RWPE1 (cell line): ENCODE measurements around the gene PTCD2.

Experiments used
- CTCF ChIA-PET: fragments of 350-600 bp; sonication (Branson Sonifier 250); formaldehyde crosslinking; extraction: SDS; loops from one replicate; lab custom pipeline; 2021; lab: Yijun Ruan, JAX
- POLR2A ChIA-PET: fragments of 400-600 bp; formaldehyde crosslinking; extraction: SDS; loops from one replicate; lab custom pipeline; 2020; ENCODE audit warnings: antibody characterized with exemption; ENCODE audit not compliant: low non-redundant PET; lab: Yijun Ruan, JAX
- DNase-seq: peaks from one replicate; pipeline ENCODE4 v3.0.0; 2012; ENCODE audit warnings: low spot score
- H3K27ac ChIP-seq: fragments of 450-650 bp; 2 replicates; pipeline ENCODE4 v1.5.1; 2017
- TF ChIP-seq, protein P1 (sequence below): fragments of 450-650 bp; conservative IDR thresholded peaks from 2 replicates; pipeline ENCODE4 v1.5.1; 2017; ENCODE audit warnings: low read depth, mild to moderate bottlenecking

PTCD2 gene

DNA sequence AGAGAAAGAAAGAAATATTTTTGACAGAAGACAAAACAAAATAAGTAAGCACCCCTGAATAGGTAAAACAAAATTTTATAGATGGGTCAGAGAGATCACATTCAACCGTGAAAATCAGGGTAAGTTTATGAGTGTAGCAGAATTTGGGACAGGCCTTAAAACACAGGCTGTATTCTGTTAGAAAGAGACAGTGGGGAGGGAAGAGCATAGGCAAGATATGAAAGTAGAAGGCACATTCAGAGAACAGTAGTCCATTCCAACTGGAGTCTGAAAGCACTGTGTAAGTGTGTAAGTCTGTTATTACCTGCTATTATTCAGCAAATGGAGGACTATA is 38.8 kb upstream of the PTCD2 start:
- POLR2A ChIA-PET: no interaction called here

DNA sequence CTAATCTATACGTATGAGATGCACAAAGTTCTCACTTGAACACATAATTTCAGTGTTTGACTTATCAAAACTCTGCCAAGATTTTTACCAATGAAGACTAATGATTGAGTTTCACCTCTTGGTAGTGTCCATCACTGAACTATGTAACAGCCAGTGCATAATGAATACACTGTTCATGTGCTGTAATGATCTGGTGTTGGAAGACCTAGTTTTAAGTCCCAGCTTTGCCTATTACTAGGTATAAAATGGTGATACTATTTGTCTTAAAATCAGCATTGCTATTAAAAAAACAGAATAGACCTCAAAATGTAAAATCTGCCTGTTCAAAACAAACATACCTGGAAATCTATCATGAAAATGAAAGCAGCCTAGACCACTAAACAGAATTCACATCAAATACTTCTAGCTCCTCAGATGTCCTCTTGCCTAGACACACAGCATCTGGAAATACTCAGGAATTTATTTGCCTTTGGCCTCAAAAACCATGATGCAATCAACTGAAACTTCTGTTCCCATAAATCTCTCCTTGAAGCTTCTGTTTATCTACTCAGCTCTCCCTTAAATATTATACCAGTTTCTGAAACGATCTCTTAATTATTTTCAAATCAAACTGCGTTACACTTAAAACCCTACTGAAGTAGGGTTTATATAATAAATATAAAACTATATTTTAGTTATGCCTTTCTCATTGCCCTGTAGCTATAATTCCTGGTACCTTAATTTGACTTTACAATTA is 38.2 kb upstream of the PTCD2 start:
- POLR2A ChIA-PET: no interaction called here
- TF ChIP-seq, protein P1, sequence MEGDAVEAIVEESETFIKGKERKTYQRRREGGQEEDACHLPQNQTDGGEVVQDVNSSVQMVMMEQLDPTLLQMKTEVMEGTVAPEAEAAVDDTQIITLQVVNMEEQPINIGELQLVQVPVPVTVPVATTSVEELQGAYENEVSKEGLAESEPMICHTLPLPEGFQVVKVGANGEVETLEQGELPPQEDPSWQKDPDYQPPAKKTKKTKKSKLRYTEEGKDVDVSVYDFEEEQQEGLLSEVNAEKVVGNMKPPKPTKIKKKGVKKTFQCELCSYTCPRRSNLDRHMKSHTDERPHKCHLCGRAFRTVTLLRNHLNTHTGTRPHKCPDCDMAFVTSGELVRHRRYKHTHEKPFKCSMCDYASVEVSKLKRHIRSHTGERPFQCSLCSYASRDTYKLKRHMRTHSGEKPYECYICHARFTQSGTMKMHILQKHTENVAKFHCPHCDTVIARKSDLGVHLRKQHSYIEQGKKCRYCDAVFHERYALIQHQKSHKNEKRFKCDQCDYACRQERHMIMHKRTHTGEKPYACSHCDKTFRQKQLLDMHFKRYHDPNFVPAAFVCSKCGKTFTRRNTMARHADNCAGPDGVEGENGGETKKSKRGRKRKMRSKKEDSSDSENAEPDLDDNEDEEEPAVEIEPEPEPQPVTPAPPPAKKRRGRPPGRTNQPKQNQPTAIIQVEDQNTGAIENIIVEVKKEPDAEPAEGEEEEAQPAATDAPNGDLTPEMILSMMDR: no peak
- CTCF ChIA-PET: interaction anchor here (0.6 to 0.9 kb wide), 3 partner anchors 12 to 35 kb away, joined by 3 to 5 read pairs (median 3); no protein-coding TSS in a partner anchor
- H3K27ac ChIP-seq: no peak overlapping the region
- peak; percentile 24 for DNase-seq

More for the DNA sequence above, 38.8 kb upstream of the PTCD2 start:
- no peak overlapping the region for H3K27ac ChIP-seq
- TF ChIP-seq, protein P1: no peak
- DNase-seq: no peak
- CTCF ChIA-PET: interaction anchor here (0.8 kb wide), 1 partner anchor 13 kb away, joined by 5 read pairs; no protein-coding TSS in a partner anchor

DNA sequence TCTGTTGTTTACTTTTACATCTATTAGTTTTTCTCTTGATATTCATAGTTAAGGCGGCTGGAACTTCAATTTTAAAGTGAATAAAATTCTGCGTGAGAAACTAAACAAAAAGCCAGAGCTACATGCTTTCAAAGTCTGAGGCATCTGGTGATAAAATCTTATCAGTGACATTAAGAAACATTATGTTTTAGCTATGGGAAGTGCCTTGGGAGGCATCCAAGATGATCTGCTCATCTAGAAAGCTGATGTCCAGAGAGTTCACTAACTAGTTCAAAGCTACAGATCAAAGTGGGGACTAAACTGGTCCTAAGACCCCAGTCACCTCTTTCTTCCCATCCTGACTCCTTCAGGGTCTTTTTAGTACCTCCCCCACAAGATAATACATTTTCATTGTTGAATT is 37.3 kb upstream of the PTCD2 start:
- H3K27ac ChIP-seq: no peak overlapping the region
- TF ChIP-seq, protein P1: no peak
- DNase-seq: no peak
- ChIA-PET CTCF (no interaction called here), POLR2A (interaction anchor here (0.6 kb wide), 1 partner anchor 139 kb away, joined by 5 read pairs; no protein-coding TSS in a partner anchor)

- TF ChIP-seq, protein P1: no peak
- DNase-seq: no peak
- ChIA-PET POLR2A (interaction anchor here (0.6 kb wide), 1 partner anchor 138 kb away, joined by 5 read pairs; no protein-coding TSS in a partner anchor), CTCF (no interaction called here)
- H3K27ac ChIP-seq: no peak overlapping the region
Observed at GRCh38 chr5:72283358-72283757, 36.8 kb upstream of the PTCD2 start.

DNA sequence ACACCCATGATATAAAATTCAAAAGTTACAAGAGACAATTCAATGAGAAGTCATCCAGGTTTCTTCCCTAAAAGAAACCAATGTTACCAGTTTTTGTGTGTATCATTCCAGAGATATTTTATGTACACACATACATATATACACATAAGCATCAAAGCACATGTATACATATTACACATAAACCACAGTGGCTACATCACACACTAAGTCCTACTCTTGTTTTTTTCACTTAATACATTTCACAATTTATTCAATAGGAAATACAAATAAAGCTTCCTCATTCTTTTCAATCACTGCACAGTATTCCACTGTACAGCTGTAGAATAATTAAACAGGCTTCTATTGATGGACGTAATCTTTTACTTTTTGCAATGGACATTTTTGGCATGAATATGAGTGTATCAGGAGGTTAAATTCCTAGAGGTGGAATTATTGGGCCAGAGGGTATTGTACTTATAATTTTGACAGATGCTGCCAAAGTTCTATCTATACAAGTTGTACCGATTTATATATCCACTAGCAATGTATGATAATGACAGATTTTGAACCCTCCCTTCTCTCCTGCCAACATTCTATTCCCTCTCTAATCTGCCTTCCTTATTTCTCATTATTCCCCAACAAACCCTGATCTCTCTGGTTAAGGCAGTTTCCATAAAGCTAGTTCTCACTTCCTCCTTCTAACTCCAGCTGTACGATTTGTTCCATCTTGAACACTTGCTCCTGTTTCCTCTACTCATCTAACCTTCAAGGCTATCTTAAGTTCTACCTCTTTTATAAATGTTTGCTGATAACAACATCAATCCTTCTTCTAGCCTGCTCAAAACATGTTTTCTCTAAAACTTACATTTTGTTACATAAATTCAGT is 35.4 kb upstream of the PTCD2 start:
- TF ChIP-seq, protein P1: no peak
- no peak for DNase-seq
- ChIA-PET POLR2A (no interaction called here), CTCF (interaction anchor here (0.5 to 1.4 kb wide), 4 partner anchors 15 to 1436 kb away, joined by 3 to 4 read pairs (median 3); no protein-coding TSS in a partner anchor)
- no peak overlapping the region for H3K27ac ChIP-seq

DNA sequence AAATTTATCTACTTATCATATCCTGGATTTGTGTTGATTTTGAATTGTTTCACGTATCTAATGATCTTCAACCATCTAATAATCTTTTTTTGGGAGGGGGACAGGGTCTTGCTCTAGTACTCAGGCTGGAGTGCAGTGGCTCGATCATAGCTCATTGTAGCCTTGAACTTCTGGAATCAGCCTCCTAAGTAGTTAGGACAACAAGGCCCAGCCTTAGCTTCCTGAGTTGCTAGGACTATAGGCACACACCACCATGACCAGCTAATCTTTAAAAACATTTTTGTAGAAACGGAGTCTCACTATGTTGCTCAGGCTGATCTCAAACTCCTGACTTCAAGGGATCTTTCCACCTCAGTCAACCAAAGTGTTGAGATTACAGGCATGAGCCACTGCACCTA is 34.8 kb upstream of the PTCD2 start:
- no peak overlapping the region for H3K27ac ChIP-seq
- CTCF ChIA-PET: interaction anchor here (0.5 to 1.4 kb wide), 3 partner anchors 16 to 747 kb away, joined by 3 read pairs; no protein-coding TSS in a partner anchor
- no peak for DNase-seq
- POLR2A ChIA-PET: no interaction called here
- TF ChIP-seq, protein P1: no peak
